H9 (cell line): Measurements from ENCODE around the gene NECAB3. TPM values are rescaled to one million over a fixed set of nuclear protein-coding genes. Genes with fewer than 3 reads are reported as not detected.
A peak's percentile ranks its signal among the peaks of the same experiment; 100 is the strongest.

Experiments used
- DNase-seq: peaks from one replicate; pipeline ENCODE4 v3.0.0-alpha.2; 2017
- H2AFZ ChIP-seq: one replicate; pipeline ENCODE4 v1.6.1; 2013; ENCODE audit warnings: mild to moderate bottlenecking, low read length, control low read depth, moderate library complexity
- H2AK5ac ChIP-seq: 2 replicates; pipeline ENCODE4 v1.6.1; 2013; ENCODE audit warnings: low read length, control low read depth, mixed read lengths; ENCODE audit not compliant: insufficient read length
- H2BK120ac ChIP-seq: one replicate; pipeline ENCODE4 v1.6.1; 2013; ENCODE audit warnings: low read depth, mild to moderate bottlenecking, low read length, control low read depth, inconsistent platforms; ENCODE audit not compliant: poor library complexity, severe bottlenecking
- H2BK12ac ChIP-seq: 2 replicates; pipeline ENCODE4 v1.6.1; 2013; ENCODE audit warnings: low read length, control low read depth, mixed read lengths, low read depth; ENCODE audit not compliant: insufficient read length
- H2BK15ac ChIP-seq: 2 replicates; pipeline ENCODE4 v1.6.1; 2013; ENCODE audit warnings: low read depth, low read length, control low read depth
- H2BK20ac ChIP-seq: one replicate; pipeline ENCODE4 v1.6.1; 2013; ENCODE audit warnings: low read depth, mild to moderate bottlenecking, low read length, control low read depth, inconsistent platforms; ENCODE audit not compliant: poor library complexity, severe bottlenecking
- H2BK5ac ChIP-seq: 2 replicates; pipeline ENCODE4 v1.6.1; 2013; ENCODE audit warnings: low read length, control low read depth, mixed read lengths; ENCODE audit not compliant: insufficient read length
- H3K14ac ChIP-seq: 2 replicates; pipeline ENCODE4 v1.6.1; 2013; ENCODE audit warnings: low read length, control low read depth; ENCODE audit not compliant: insufficient read depth
- H3K18ac ChIP-seq: 2 replicates; pipeline ENCODE4 v1.6.1; 2013; ENCODE audit warnings: low read depth, mild to moderate bottlenecking, mixed read lengths, low read length, control low read depth; ENCODE audit not compliant: insufficient read length
- H3K23ac ChIP-seq: 2 replicates; pipeline ENCODE4 v1.6.1; 2013; ENCODE audit warnings: low read length, control low read depth, mixed read lengths, low read depth; ENCODE audit not compliant: insufficient read length
- H3K23me2 ChIP-seq: 2 replicates; pipeline ENCODE4 v1.6.1; 2013; ENCODE audit warnings: low read depth, mild to moderate bottlenecking, mixed read lengths, low read length, control low read depth; ENCODE audit not compliant: insufficient read length, poor library complexity, severe bottlenecking
- H3K27ac ChIP-seq: 2 replicates; pipeline ENCODE4 v1.5.1; 2013; ENCODE audit warnings: low read length, control low read depth, mixed read lengths, low read depth; ENCODE audit not compliant: insufficient read length
- H3K27me3 ChIP-seq: 2 replicates; pipeline ENCODE4 v1.6.1; 2013; ENCODE audit warnings: low read length, control low read depth, inconsistent platforms; ENCODE audit not compliant: insufficient read depth
- H3K4ac ChIP-seq: 2 replicates; pipeline ENCODE4 v1.6.1; 2013; ENCODE audit warnings: low read depth, mild to moderate bottlenecking, control low read depth, inconsistent platforms, low read length, moderate library complexity
- H3K4me1 ChIP-seq: 2 replicates; pipeline ENCODE4 v1.6.1; 2013; ENCODE audit warnings: low read length, control low read depth, inconsistent platforms; ENCODE audit not compliant: insufficient read depth
- H3K4me2 ChIP-seq: 2 replicates; pipeline ENCODE4 v1.6.1; 2013; ENCODE audit warnings: low read length, control low read depth, mixed read lengths; ENCODE audit not compliant: insufficient read length, insufficient read depth
- H3K56ac ChIP-seq: 2 replicates; pipeline ENCODE4 v1.6.1; 2013; ENCODE audit warnings: low read depth, mild to moderate bottlenecking, mixed read lengths, low read length, control low read depth; ENCODE audit not compliant: insufficient read length
- H3K79me1 ChIP-seq: 2 replicates; pipeline ENCODE4 v1.6.1; 2013; ENCODE audit warnings: low read depth, mild to moderate bottlenecking, moderate library complexity, low read length, control low read depth, inconsistent platforms; ENCODE audit not compliant: insufficient read depth, poor library complexity, severe bottlenecking
- H3K79me2 ChIP-seq: 2 replicates; pipeline ENCODE4 v1.6.1; 2013; ENCODE audit warnings: low read length, control low read depth, inconsistent platforms; ENCODE audit not compliant: insufficient read depth
- H3K9ac ChIP-seq: 2 replicates; pipeline ENCODE4 v1.6.1; 2013; ENCODE audit warnings: low read length, control low read depth, mixed read lengths; ENCODE audit not compliant: insufficient read length; ENCODE audit errors: extremely low read depth
- H3K9me3 ChIP-seq: one replicate; pipeline ENCODE4 v1.6.1; 2013; ENCODE audit warnings: low read depth, low read length, inconsistent platforms; ENCODE audit not compliant: control insufficient read depth
- H3T11ph ChIP-seq: one replicate; pipeline ENCODE4 v1.6.1; 2013; ENCODE audit warnings: mild to moderate bottlenecking, low read length, control low read depth, inconsistent platforms
- H4K20me1 ChIP-seq: one replicate; pipeline ENCODE4 v1.6.1; 2013; ENCODE audit not compliant: control insufficient read depth, insufficient read length, insufficient read depth
- H4K5ac ChIP-seq: 2 replicates; pipeline ENCODE4 v1.6.1; 2013; ENCODE audit warnings: low read depth, mild to moderate bottlenecking, mixed read lengths, low read length, control low read depth; ENCODE audit not compliant: insufficient read length
- H4K8ac ChIP-seq: replicated peaks from 2 replicates; pipeline ENCODE4 v1.6.1; 2013; ENCODE audit warnings: low read length, control low read depth, mixed read lengths, low read depth; ENCODE audit not compliant: insufficient read length
- H4K91ac ChIP-seq: 2 replicates; pipeline ENCODE4 v1.6.1; 2013; ENCODE audit warnings: low read depth, mild to moderate bottlenecking, moderate library complexity, mixed read lengths, low read length, control low read depth; ENCODE audit not compliant: insufficient read length
- H3K27ac Mint-ChIP-seq, 3 experiments: 2 replicates in 2 of 3; 3 replicates in 1 of 3; pipeline ENCODE4 v1.8.0; 2020 to 2021; ENCODE audit warnings: mixed read lengths in 3 of 3, mild to moderate bottlenecking in 1 of 3, moderate library complexity in 1 of 3
- H3K27me3 Mint-ChIP-seq: 2 replicates; pipeline ENCODE4 v1.8.0; 2021; ENCODE audit warnings: low read depth, mild to moderate bottlenecking, moderate library complexity, mixed read lengths
- H3K36me3 Mint-ChIP-seq, 3 experiments: 2 replicates in 2 of 3; 3 replicates in 1 of 3; pipeline ENCODE4 v1.8.0; 2020 to 2021; ENCODE audit warnings: low read depth in 3 of 3, mixed read lengths in 3 of 3; ENCODE audit not compliant: insufficient read depth in 1 of 3
- H3K4me1 Mint-ChIP-seq, 2 experiments: 2 replicates each; pipeline ENCODE4 v1.8.0; 2020; ENCODE audit warnings: mixed read lengths in 2 of 2
- H3K4me3 Mint-ChIP-seq, 2 experiments: 2 replicates in 1 of 2; 3 replicates in 1 of 2; pipeline ENCODE4 v1.8.0; 2020 to 2021; ENCODE audit warnings: mild to moderate bottlenecking in 2 of 2, mixed read lengths in 2 of 2, moderate library complexity in 1 of 2
- H3K9me3 Mint-ChIP-seq, 2 experiments: 2 replicates in 1 of 2; 3 replicates in 1 of 2; pipeline ENCODE4 v1.8.0; 2020; ENCODE audit warnings: mild to moderate bottlenecking in 2 of 2, mixed read lengths in 2 of 2, moderate library complexity in 1 of 2
- WGBS: extraction: QIAGEN DNeasy Blood & Tissue Kit; methylation state at CpG from one replicate; pipeline ENCODE4 v1.1.7; 2013; ENCODE audit warnings: missing lambda C conversion rate, low lambda C conversion rate, mixed read lengths; ENCODE audit not compliant: insufficient read length; ENCODE audit errors: extremely low coverage; 5-methylcytosine and 5-hydroxymethylcytosine counted together
- total RNA-seq: library from RNA; stranded (reverse); gene quantifications from 2 replicates; pipeline ENCODE4 v1.2.1, GENCODE V29; 2021
- TF ChIP-seq, protein P1 (sequence below): fragments of 200-600 bp; sonication (generic); conservative IDR thresholded peaks from 3 replicates; pipeline ENCODE4 v1.8.0; 2021; ENCODE audit warnings: antibody characterized with exemption, mild to moderate bottlenecking

Gene NECAB3
- total RNA-seq, 1 experiment from 2014 or later, result 57.7 TPM

DNA sequence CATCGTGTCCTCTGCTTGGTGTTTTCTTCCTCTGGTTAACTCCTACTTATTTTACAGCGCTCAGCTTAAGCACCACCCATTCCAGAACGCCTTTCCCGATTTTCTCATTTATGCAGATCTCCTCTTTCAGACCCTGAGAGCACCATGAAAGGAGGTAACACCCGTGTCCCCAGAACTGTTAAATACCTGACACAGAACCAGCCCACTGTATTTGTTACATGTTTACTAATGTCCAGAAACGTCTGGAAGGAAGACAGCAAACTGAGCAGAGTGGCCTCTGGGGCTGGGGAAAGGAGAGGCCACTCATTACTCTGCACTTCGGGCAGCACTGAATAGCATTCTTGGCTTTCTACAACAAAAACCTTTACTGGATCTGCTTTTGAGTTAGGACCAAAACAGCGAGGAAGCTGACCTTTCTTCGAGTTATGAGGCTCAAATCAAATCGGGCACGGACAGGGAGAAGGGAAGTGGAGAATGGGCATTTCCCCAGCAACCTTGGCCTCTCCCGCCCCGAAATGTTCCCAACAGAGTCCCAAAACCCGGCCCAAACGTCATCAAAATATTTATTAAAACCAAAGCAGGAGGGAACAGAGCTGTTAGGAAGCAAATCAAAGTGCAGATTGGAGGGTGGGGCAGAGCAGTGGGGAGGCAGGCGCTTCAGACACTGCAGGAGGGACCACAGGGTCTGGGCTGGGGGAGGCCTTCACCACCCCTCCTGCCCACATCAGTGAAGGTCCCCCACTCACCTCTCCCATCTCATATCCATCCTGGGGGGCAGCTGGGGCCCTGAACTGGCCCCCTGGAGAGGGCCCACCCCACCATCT lies 1.1 kb upstream of the NECAB3 start:
- H3K27me3 Mint-ChIP-seq, result peaks cover 2% of the 10 kb centered on the region
- peaks cover 21% of the 10 kb centered on the region for H3K23me2 ChIP-seq
- no peak overlapping the region for H2BK5ac ChIP-seq
- no peak overlapping the region for H3K9ac ChIP-seq
- no peak overlapping the region for H2BK15ac ChIP-seq
- peaks cover 30% of the 10 kb centered on the region in 2 experiments for H3K4me1 Mint-ChIP-seq
- H2BK20ac ChIP-seq, result no peak overlapping the region
- peak overlapping the region; percentile 49 to 76 for H3K4me3 Mint-ChIP-seq
- no peaks in the 10 kb centered on the region for H3K27me3 ChIP-seq
- no peaks in the 10 kb centered on the region for H3K9me3 ChIP-seq
- no peak overlapping the region for H3K56ac ChIP-seq
- no peak overlapping the region for H2BK120ac ChIP-seq
- H4K91ac ChIP-seq, result no peak overlapping the region
- H2BK12ac ChIP-seq, result no peak overlapping the region
- H3K9me3 Mint-ChIP-seq, result no peaks in the 10 kb centered on the region; a peak in 1 of 5 replicates
- DNase-seq, result no peak
- no peak overlapping the region for H3K23ac ChIP-seq
- H3K14ac ChIP-seq, result no peak overlapping the region
- H2AFZ ChIP-seq, result no peak overlapping the region
- no peaks in the 10 kb centered on the region for H4K20me1 ChIP-seq
- no peaks in the 10 kb centered on the region for H3K79me2 ChIP-seq
- H3K18ac ChIP-seq, result no peak overlapping the region
- no CpG with 5 or more reads among the region's 16 CpGs for WGBS
- H3K4ac ChIP-seq, result no peak overlapping the region
- H3K4me2 ChIP-seq, result peak overlapping the region; percentile 71
- H3T11ph ChIP-seq, result no peak overlapping the region
- H3K27ac Mint-ChIP-seq, result peak overlapping the region; percentile 1 to 73 (median 5); a peak in 5 of 7 replicates
- no peak overlapping the region for H2AK5ac ChIP-seq
- peaks cover 4% of the 10 kb centered on the region; the same call in 1 of the 2 replicates for H3K4me1 ChIP-seq
- TF ChIP-seq, protein P1, sequence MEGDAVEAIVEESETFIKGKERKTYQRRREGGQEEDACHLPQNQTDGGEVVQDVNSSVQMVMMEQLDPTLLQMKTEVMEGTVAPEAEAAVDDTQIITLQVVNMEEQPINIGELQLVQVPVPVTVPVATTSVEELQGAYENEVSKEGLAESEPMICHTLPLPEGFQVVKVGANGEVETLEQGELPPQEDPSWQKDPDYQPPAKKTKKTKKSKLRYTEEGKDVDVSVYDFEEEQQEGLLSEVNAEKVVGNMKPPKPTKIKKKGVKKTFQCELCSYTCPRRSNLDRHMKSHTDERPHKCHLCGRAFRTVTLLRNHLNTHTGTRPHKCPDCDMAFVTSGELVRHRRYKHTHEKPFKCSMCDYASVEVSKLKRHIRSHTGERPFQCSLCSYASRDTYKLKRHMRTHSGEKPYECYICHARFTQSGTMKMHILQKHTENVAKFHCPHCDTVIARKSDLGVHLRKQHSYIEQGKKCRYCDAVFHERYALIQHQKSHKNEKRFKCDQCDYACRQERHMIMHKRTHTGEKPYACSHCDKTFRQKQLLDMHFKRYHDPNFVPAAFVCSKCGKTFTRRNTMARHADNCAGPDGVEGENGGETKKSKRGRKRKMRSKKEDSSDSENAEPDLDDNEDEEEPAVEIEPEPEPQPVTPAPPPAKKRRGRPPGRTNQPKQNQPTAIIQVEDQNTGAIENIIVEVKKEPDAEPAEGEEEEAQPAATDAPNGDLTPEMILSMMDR, result no peak
- H4K5ac ChIP-seq, result no peak overlapping the region
- no peak overlapping the region for H3K27ac ChIP-seq
- H4K8ac ChIP-seq, result no peak overlapping the region
- no peaks in the 10 kb centered on the region for H3K79me1 ChIP-seq
- peaks cover 34 to 62% (median 53%) of the 10 kb centered on the region in 3 experiments; a peak in 6 of 7 replicates for H3K36me3 Mint-ChIP-seq
